GM19240 (cell line): ENCODE data around the gene GLI3.

Source experiments
- DNase-seq: peaks from one replicate; pipeline ENCODE4 v3.0.0; 2011; ENCODE audit warnings: low spot score; ENCODE audit not compliant: insufficient read length

The GLI3 gene

DNA sequence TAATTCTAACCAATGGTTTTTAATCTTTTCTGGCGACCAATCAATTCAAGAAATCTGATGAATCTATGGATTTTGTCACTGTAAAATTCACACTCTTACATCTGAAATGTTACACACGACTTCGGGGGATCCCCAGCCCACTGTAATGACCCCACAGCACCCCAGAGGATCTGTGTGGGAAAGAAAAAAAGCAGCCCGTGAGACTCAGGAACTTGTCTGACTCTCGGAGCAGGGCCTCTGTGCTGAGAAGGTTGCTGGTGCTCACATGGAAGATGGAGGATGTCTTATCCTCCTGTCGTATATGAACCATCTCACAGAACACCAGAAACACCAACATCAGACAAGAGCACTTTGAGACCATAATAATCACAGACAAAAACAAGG is 305.8 kb downstream of the GLI3 start:
- no peak for DNase-seq

DNA sequence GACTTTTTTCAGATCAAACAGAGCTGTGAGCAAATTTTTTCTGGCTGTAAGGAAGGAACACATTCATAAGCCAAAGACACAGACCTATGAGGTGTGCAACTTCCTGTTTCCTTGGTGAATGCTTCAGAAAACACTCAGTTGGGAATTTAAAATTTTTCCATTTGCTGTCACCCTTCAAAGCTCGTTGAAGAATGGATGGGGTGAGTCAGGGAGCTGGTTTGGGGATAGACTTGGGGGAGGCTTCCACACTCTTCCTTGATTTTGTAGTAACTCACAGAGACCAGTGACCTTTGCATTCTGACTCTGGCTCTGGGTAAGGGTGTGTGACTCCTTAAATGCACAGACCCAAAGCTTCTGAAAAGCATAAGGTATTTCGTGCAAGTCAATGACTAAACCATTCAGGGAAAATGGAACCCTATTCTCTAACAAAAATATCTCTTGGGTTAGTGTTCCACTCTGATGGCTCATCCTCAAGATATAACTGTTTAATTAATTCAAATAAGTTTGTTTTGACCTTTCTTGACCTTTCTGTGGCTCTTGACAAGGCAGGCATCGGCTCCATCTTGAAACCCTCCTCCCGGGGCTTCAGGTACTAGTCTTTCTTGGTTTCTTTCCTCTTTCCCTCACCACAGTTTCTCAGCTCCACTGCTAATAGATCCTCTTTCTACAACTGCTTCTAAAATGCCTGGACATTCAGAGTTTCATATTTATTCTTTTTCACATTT is 306.3 kb downstream of the GLI3 start:
- no peak for DNase-seq

- DNase-seq, result no peak
Measured at GRCh38 chr7:41928781-41929180, 308.2 kb downstream of the GLI3 start.

DNA sequence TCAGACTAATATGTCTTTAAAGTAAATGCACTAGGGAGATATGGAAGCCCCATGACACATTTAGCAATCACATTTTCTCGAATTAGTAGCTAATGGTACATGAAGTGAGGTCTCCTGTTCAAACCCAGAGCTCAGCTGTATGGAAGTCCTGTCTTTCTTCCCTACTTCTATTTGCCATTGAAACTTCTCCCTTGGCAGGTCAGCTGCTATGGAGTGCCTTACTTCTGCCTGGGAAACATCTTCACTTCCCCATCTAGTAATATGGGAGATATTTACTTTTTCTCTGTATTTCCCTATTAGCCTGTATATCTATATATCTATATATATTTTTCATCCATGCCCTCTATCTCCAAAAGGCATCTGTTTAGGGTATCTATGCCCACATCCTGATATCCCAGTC is 308.8 kb downstream of the GLI3 start:
- no peak for DNase-seq

DNA sequence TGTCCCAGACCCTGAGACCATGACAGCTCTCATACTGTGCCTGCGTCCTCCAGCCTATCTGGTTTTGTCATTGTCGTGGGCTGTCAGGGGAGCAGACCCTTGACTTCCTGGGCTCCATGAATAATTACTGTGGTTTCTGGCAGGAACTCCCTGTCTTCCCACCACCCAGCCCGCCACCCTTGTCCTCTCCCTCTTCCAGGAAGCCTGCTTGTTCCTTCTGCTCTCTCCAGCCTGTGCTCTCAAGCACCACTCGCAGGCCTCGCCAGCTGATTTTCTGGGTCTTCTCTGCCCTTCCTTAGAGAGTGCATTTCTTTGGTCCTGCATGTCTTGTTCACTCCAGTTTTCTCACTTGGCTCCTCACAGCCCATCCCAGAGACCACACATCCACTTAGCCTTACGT is 309.6 kb downstream of the GLI3 start:
- DNase-seq, result no peak

DNA sequence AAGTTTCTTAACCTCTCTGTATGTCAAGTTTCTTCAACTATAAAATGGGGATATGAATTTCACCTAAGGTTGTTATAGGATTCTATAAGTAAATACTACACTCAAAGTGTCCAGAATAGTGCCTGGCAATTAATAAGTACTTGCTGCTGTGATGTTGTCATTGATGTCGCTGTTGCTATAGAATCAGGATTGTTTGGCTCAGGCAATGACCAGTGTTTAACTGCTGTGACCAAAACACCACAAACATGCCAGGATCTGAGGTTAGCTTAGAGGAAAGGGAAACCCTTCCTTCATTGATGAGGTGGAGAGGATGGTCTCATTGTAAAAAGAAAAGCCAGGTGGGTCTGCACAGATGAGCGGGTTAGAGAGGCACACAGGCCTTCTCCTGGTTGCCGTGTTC is 311.1 kb downstream of the GLI3 start:
- no peak for DNase-seq

DNA sequence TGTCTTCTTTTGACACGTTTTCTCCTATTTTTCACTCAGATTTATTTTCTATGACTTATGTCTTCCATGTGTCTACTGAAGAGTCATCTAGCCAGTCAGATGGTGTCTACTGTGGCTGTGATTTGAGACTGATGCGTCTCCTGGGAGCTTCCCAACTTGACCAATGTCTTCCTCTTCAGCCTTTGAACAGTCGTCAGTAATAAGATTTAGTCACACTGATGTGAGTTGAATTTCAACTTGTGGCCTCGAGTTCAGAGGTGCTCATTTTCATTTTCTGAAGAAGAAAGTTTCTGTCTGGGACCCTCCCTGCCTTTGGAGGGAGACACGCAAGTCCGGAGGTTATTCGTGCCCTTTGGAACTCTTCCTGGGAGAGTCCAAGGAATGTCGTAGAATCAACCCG is 312.2 kb downstream of the GLI3 start:
- no peak for DNase-seq

DNA sequence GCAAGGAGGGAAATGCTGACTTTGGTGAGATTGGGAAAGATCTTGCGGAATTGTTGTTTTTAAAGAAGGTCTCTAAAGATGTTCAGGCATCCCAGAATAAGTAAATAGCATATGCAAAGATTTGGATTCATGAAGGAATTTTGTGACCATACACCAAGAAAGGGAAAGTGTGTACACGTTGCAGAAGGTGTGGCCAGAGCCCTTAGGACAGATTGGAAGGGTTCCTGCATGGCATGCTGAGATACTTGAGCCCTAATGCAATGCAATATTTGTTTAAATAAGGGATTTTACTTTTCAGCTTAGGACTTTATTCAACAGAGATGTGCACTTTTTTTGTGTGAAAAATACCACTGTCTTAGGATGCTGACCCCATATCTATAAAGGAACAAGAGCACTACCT is 314.6 kb downstream of the GLI3 start:
- DNase-seq, result no peak

GRCh38 chr7:41921453-41921981 is 315.5 kb downstream of the GLI3 start:
- DNase-seq, result no peak

DNA sequence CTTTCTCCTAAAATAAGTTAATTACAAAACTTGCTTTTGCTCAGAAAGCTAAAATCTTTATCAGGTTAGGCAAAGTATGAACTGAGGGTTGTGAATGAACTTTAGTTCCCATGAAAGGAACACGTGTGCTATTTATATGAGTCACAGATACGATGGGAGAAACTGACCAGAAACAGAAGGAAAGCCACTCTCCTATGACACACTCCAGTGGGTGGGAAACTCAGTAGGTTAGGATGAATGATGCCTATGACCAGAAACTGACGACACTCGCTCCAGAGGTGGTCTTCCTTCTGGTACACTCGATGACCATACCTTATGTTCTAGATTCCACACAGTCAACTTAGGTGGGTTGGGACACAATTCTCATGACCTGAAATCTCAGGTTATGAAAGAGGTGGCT is 318.4 kb downstream of the GLI3 start:
- DNase-seq, result no peak

DNA sequence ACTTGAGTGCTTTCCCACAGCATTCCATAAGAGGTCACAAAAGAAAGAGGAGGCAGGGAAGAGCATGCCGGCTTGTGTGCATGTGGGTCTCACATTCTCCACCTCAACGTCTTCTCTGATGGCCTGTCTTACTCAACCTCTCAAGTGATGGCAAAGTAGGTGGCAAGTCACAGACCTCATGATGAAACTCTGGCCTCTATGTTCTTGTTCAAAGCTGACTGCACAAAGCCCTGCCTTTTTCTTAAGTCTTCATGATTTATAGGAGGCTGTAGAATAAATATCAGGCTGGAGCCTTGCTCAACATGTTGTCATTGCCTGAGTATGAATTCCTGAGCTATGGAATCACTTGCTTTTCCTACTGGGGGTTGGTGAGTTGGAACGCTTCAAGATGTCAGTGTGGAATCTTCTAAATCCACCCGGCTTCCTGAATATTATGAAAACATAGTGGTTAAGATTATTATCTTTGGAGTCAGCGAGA is 320.5 kb downstream of the GLI3 start:
- DNase-seq, result no peak

DNA sequence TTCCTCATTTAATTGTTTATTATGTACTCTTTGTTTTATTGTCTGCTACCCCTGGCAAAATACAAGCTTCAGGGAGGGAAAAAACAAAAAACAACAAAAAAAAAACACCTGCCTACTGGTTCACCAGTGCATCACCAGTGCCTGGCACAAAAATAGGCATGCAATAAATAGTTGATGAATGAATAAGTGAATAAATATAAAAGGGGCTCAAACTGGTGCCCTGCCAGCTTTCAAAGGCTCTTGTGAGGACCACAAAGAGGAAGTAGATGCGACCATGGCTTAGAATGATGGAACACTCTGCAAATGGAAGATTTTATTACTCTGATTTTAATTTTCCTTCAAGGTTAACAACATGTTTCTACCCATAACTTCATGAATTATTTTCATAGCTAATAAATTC is 321.1 kb downstream of the GLI3 start:
- no peak for DNase-seq

- DNase-seq, result no peak
Measured at GRCh38 chr7:41912851-41913567, 324.0 kb downstream of the GLI3 start.

- DNase-seq, result no peak
Measured at GRCh38 chr7:41912426-41912825, 324.6 kb downstream of the GLI3 start.

GRCh38 chr7:41911792-41912191 is 325.2 kb downstream of the GLI3 start:
- DNase-seq, result no peak
